Vagina (tissue), 2 donors: ENCODE measurements around the gene SFT2D3. TPM values are rescaled to one million over a fixed set of nuclear protein-coding genes. Genes with fewer than 3 reads are reported as not detected.

Experiments
- DNase-seq, 2 donors: peaks; one replicate each; pipeline ENCODE4 v3.0.0-alpha.2; 2017; ENCODE audit errors: extremely low spot score in 2 of 2
- H3K27ac ChIP-seq: fragments of 200-600 bp; sonication (generic); one replicate; pipeline ENCODE4 v1.5.1; 2019
- H3K27me3 ChIP-seq: fragments of 200-600 bp; sonication (generic); one replicate; pipeline ENCODE4 v1.5.1; 2019
- H3K36me3 ChIP-seq, 2 donors: fragments of 200-600 bp; sonication (generic); one replicate each; pipeline ENCODE4 v1.5.1; 2017 to 2019
- H3K4me1 ChIP-seq: fragments of 200-600 bp; sonication (generic); one replicate; pipeline ENCODE4 v1.5.1; 2019
- H3K4me3 ChIP-seq, 2 donors: fragments of 200-600 bp; sonication (generic); 1 replicate in 1 of 2; 2 replicates in 1 of 2; pipeline ENCODE4 v1.5.1; 2016 to 2019
- H3K9me3 ChIP-seq: fragments of 200-600 bp; sonication (generic); one replicate; pipeline ENCODE4 v1.5.1; 2019
- POLR2A ChIP-seq, 2 donors: fragments of 450-650 bp; IDR thresholded peaks; one replicate each; pipeline ENCODE4 v1.6.1; 2017; ENCODE audit warnings: antibody characterized with exemption in 2 of 2, mild to moderate bottlenecking in 2 of 2, moderate library complexity in 2 of 2
- POLR2AphosphoS5 ChIP-seq, 2 donors: sonication (generic); formaldehyde crosslinking; IDR thresholded peaks; one replicate each; pipeline ENCODE4 v1.9.0; 2017; ENCODE audit warnings: antibody characterized with exemption in 2 of 2, mild to moderate bottlenecking in 2 of 2, low read depth in 1 of 2; ENCODE audit not compliant: insufficient read depth in 1 of 2
- intact Hi-C: fragments of 100-400 bp; cut with DNase I; formaldehyde crosslinking; loops from one replicate; pipeline ENCODE4 v1.15.1; 2023
- total RNA-seq: library from RNA; depleted of rRNA; stranded (reverse); fragments of >200 nt; gene quantifications from one replicate; pipeline ENCODE4 v1.2.3, GENCODE V29; 2016
- TF ChIP-seq, protein P1 (sequence below), 3 experiments: fragments of 450-650 bp in 2 of 3; fragments of 200-600 bp in 1 of 3; sonication (generic) in 1 of 3; IDR thresholded peaks; one replicate each; pipeline ENCODE4 v1.5.1; 2017 to 2019; ENCODE audit warnings: antibody characterized with exemption in 3 of 3, mild to moderate bottlenecking in 2 of 3, moderate library complexity in 2 of 3

The SFT2D3 gene
- total RNA-seq, 1 donor from 2014 or later: 3.7 TPM

DNA sequence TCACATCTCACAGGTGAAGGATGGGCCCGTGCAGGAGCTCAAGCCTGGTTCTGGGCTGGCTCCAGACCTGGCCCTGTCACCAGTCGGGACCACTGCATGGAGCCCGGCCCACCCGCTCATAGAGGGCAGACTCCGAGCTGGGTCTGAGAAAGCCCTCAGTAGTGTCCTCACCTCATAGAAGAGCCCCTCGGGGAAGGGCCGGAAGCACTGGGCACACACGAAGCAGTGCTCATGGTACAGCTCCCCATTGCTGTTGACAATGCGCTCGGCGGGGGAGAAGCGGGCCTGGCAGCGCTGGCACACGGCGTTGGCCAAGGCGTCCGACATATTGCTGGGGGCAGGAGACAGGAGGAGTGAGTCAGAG is 44.1 kb upstream of the SFT2D3 start:
- peak overlapping the region; percentile 26 for H3K27ac ChIP-seq
- TF ChIP-seq, protein P1, sequence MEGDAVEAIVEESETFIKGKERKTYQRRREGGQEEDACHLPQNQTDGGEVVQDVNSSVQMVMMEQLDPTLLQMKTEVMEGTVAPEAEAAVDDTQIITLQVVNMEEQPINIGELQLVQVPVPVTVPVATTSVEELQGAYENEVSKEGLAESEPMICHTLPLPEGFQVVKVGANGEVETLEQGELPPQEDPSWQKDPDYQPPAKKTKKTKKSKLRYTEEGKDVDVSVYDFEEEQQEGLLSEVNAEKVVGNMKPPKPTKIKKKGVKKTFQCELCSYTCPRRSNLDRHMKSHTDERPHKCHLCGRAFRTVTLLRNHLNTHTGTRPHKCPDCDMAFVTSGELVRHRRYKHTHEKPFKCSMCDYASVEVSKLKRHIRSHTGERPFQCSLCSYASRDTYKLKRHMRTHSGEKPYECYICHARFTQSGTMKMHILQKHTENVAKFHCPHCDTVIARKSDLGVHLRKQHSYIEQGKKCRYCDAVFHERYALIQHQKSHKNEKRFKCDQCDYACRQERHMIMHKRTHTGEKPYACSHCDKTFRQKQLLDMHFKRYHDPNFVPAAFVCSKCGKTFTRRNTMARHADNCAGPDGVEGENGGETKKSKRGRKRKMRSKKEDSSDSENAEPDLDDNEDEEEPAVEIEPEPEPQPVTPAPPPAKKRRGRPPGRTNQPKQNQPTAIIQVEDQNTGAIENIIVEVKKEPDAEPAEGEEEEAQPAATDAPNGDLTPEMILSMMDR (IDR thresholded peaks at IDR 0.05): no peak
- no peak for TF ChIP-seq POLR2AphosphoS5 (IDR thresholded peaks at IDR 0.05; ENCODE audit: insufficient read depth in 1 of 2, low read depth in 1 of 2)
- TF ChIP-seq POLR2A (IDR thresholded peaks at IDR 0.05): no peak
- H3K4me3 ChIP-seq: no peak overlapping the region
- no peaks in the 10 kb centered on the region for H3K9me3 ChIP-seq
- DNase-seq: no peak
- intact Hi-C loops: no loop called here
- H3K4me1 ChIP-seq: peaks cover 44% of the 10 kb centered on the region
- H3K36me3 ChIP-seq: no peaks in the 10 kb centered on the region
- H3K27me3 ChIP-seq: no peaks in the 10 kb centered on the region

DNA sequence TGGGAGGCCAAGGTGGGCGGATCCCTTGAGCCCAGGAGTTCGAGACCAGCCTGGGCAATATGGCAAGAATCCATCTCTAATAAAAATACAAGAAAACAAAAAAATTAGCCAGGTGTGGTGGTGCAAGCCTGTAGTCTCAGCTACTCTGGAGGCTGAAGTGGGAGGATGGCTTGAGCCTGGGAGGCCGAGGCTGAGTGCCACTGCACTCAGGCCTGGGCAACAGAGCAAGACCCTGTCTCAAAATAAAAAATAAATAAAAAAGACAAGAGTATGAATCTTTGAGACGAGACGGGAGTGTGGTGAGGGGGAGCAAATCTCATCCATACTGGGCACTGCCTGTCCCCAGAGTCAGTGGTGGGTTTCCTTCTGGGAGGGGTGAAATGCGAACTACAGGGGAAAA is 43.2 kb upstream of the SFT2D3 start:
- H3K4me3 ChIP-seq: no peak overlapping the region
- TF ChIP-seq, protein P1 (IDR thresholded peaks at IDR 0.05): no peak
- no peak for TF ChIP-seq POLR2A (IDR thresholded peaks at IDR 0.05)
- TF ChIP-seq POLR2AphosphoS5 (IDR thresholded peaks at IDR 0.05; ENCODE audit: insufficient read depth in 1 of 2, low read depth in 1 of 2): no peak
- H3K36me3 ChIP-seq: no peaks in the 10 kb centered on the region
- H3K27ac ChIP-seq: no peak overlapping the region
- peaks cover 50% of the 10 kb centered on the region for H3K4me1 ChIP-seq
- no peak for DNase-seq
- H3K27me3 ChIP-seq: no peaks in the 10 kb centered on the region
- H3K9me3 ChIP-seq: no peaks in the 10 kb centered on the region
- intact Hi-C loops: no loop called here

DNA sequence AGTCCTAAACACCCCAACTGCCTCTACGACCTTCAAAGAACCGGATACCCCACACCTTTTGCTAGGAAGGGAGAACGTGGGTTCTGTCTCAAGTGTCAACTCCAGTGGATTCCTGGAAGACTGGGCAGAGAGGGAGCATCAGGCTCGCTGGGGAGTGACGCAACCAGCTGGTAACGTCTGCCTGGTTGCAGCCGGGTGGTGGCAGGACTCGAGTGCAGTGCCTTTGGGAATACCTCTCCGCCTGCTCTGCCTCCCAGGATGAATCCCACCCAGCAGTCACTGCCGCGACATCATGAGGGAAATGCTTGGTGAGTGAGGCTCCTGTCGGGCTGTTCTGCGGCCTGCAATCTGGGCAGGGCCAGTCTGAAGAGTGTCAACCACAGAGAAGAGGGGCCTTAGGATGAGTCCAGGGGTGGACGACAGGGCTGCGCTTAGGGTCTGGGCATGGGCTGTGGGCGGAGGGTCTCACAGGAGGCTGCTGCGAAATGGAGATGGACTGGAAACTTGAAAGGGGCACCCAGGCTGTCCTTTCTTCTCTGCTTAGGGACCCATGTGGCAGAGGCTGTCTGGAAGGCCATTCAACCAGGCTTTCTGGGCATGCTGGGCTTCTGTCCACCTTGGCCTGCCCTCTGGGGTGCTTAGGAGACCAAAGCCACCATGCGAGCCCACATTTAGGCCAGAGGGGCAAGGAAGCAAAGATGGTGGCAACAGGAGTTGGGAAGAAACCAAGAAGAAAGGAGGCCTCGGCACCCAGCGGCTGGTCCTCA is 42.5 kb upstream of the SFT2D3 start:
- H3K27ac ChIP-seq: no peak overlapping the region
- intact Hi-C loops: no loop called here
- peaks cover 57% of the 10 kb centered on the region for H3K4me1 ChIP-seq
- no peak overlapping the region for H3K4me3 ChIP-seq
- H3K36me3 ChIP-seq: no peaks in the 10 kb centered on the region
- H3K9me3 ChIP-seq: no peaks in the 10 kb centered on the region
- no peaks in the 10 kb centered on the region for H3K27me3 ChIP-seq
- TF ChIP-seq POLR2A (IDR thresholded peaks at IDR 0.05): no peak
- TF ChIP-seq, protein P1 (IDR thresholded peaks at IDR 0.05): no peak
- no peak for TF ChIP-seq POLR2AphosphoS5 (IDR thresholded peaks at IDR 0.05; ENCODE audit: insufficient read depth in 1 of 2, low read depth in 1 of 2)
- no peak for DNase-seq

DNA sequence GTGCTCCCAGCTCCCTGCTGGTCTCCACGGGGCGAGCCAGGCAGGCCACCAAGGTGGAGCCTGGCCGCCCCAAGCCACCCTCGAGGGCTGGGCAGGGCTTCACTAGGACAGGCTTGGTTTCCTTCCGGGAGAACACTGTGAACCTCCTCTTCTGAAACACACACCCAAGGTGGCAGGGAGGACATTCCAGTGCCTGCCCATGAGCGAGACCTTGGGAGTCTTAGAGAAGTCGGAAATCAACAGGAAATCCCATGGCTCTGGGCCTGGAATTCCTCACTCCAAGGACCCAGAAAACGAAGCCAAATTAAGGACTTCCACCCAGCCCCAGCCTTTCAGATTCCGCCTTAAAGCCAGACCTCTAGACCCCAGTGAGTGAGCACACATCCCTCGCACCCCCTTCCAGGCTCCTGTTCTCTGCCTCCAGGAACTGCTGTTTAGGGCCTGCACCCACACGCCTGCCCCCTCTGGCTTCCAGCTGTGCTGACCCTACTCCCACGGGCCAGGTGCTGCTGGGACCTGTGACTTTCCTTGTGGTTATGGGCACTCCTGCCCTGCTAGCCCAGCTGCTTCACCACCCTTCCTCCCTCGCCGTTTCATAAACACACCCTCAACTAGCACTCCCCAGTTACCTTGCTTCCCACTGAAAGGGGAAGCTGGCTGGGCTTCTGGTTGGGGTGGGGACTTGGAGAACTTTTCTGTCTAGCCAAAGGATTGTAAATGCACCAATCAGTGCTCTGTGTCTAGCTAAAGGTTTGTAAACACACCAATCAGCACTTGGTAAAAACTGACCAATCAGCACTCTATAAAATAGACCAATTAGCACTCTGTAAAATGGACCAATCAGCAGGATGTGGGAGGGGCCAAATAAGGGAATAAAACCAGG is 41.6 kb upstream of the SFT2D3 start:
- no peak overlapping the region for H3K4me3 ChIP-seq

More for the DNA sequence above, 41.6 kb upstream of the SFT2D3 start:
- H3K36me3 ChIP-seq: no peaks in the 10 kb centered on the region
- no peaks in the 10 kb centered on the region for H3K27me3 ChIP-seq
- H3K4me1 ChIP-seq: peaks cover 62% of the 10 kb centered on the region
- H3K9me3 ChIP-seq: no peaks in the 10 kb centered on the region
- DNase-seq: no peak
- intact Hi-C loops: no loop called here
- H3K27ac ChIP-seq: no peak overlapping the region
- TF ChIP-seq, protein P1 (IDR thresholded peaks at IDR 0.05): no peak
- peak in 1 of 2 donors; percentile 43 for TF ChIP-seq POLR2AphosphoS5 (IDR thresholded peaks at IDR 0.05; ENCODE audit: insufficient read depth in 1 of 2, low read depth in 1 of 2)
